ENCODE data around the gene PTOV1.

PTOV1 gene

DNA sequence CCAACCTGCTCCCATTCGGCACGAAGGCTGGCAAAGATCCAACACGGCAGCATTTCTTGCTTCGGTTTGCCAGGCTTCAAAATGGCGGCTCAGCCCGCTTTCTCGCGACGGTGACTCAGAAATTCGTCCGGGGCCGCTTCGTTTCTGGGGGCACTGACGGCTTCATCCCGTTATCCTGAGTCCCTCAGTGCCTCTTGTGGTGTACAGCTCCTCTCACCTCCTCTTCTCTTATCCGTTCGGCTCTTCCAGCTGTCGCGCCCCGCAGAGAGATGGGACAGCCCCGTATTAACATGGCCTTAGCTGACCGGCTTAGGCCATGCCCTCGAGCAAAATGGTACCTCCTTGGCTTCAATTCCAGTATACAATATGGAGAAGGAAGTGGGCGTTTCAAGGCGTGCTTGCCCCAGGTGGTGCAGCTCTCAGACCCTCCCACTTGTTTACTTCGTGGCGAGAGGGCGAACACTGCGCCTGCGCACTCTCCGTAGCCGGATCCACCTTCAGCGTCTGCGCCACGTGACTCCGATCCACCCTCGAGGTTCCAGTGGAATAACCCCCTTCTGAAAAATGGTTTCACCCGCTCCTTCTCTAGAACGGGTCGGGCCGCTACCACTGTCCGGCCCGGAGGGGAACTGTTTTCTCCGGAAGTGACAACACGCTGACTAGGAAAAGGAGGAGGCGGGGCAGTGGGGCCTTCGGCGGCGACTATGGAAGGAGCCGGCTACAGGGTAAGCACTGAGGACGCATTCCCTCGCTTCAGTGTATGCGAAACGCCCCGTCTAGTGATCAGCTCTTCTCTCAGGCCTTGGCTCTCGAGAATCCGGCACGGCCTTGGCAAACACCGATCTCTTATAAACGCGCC, 26.3 kb downstream of the PTOV1 start, which contains the start of the genes AKT1S1 and TBC1D17:
TSS of gene AKT1S1 (minus strand) at position 336 of the 859 bp plus-strand sequence. CDS start 4,060 bp downstream, outside the sequence.
TSS of gene TBC1D17 (plus strand) at position 683 of the 859 bp plus-strand sequence. CDS start at position 705, 22 bp downstream.
- DNase-seq: peak; percentile 99

DNA sequence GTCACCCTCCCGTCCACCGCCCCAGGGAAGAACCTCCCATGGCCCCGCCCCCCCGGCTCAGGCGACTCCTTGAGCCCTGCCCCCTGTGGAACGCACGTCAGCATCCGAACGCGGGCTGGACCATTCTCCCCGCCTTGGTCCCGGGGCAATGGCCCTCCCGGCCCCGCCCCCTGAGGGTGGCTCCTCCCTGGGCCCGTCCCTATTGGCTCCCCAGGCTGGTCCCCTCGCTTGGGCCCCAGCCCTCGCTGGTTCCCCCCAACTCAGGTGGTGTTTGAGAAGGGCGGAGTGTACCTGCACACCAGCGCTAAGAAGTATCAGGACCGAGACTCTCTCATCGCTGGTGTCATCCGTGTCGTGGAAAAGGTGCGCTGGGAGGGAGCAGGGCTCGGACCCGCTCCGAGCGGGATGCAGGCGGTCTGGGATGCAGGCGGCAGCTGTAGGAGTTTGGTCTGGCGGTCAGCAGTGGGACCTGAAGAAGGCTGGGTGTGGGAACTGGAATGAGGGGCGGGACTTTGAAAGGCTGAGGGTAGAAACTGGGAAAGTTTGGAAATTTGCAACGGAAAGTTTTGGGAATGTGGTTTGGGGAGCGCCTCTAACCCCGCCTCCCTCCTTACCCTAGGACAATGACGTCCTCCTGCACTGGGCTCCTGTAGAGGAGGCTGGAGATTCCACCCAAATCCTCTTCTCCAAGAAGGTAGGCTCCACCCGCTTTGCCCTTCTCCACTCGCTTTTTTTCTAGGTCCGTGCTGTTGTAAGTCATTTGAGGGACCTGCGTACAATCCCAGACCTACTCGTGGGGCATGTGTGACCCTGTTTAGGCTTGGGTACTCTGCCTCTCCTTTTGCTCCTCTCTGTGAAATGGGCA, 27.2 kb downstream of the PTOV1 start:
- DNase-seq: peak; percentile 84 to 85

DNA sequence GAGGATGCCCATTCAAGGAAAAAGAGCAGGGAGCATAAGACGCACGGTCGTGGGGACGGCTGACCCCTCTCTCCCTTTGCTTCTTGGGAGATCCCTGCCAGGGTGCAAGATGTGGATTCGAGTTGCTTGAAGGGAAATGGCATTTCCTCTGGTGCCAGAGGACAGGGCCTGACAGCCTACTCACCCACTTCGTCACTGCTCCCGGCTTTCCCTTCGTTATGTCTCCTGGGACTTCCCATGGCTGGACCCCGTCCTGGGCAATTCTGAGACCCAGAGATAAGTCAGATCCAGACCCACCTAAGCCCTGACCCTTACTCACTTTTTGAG, 27.7 kb downstream of the PTOV1 start:
- no peak for DNase-seq

DNA sequence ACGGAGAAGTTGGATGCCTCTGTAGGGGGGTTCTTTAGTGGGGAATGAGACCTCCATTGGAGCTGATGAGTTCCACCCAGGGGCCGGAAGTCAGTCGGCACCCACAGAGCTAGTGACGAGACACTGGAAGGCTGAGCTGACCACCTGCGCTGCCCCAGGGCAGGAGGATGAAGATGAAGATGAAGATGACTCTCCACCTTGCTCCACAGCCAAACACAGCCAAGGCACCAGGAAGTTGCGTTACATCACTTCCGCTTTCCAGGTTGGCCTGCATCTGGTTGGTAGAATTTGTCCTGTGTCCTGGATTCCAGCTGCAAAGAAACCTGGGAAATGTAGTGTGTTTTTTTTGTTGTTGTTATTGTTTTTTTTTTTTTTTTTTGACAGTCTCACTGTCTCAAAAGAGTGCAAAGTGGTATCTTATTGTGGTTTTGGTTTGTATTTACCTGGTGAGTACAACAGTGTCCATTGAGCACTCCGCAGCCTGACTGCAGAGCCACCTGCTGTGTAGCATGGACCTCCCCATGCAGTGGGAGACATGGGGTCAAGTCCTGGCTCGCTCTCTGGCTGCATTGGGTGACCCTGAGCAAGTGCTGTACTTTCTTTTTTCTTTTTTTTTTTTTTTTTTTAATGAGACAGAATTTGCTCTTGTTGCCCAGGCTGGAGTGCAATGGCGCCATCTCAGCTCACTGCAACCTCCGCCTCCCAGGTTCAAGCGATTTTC, 28.4 kb downstream of the PTOV1 start:
- DNase-seq: peak in 1 of 2 experiments; percentile 4

DNA sequence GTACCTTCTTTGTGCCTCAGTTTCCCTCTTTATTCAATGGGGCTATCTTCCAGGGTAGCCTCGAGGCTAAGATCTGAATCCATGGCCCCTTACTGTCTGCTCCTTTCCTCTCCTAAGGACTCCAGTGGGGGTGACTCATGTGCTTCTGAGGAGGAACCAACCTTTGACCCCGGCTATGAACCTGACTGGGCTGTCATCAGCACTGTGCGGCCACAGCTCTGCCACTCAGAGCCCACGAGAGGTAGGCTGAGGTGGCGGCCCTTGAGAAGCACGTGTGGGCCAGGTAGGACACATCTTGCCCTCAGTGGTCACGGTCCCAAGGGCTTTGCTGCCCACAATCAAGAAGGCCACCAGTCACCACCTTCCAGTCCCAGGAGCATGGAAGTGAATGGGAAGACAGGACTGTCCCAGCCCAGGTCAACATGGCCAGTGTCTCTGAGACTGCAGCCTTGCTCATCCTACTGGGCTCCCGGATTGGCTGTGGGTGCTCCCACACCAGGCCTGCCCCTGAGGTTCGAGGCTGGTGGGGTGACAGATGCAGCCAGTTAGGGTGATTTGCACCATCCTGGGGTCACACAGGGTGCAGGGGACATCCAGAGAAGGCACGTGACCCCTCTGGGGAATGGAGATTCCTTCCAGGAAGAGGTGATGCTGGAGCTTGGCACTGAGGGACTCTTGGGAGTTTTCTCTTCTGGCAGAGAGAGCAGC, 29.4 kb downstream of the PTOV1 start:
- no peak for DNase-seq

DNA sequence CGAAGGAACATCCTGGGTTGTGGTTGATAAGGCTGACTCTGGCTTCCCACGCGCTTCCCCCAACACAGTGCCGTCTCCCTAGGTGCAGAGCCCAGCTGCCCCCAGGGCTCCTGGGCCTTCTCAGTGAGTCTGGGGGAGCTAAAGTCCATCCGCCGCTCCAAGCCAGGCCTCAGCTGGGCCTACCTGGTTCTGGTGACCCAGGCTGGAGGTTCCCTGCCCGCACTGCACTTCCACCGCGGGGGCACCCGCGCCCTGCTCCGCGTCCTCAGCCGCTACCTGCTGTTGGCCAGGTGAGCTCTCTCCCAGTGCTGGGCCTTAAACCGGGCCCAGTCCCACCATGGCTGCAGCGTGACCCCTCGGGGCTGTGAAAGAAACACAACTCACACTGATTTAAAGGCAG, 30.2 kb downstream of the PTOV1 start:
- no peak for DNase-seq

DNA sequence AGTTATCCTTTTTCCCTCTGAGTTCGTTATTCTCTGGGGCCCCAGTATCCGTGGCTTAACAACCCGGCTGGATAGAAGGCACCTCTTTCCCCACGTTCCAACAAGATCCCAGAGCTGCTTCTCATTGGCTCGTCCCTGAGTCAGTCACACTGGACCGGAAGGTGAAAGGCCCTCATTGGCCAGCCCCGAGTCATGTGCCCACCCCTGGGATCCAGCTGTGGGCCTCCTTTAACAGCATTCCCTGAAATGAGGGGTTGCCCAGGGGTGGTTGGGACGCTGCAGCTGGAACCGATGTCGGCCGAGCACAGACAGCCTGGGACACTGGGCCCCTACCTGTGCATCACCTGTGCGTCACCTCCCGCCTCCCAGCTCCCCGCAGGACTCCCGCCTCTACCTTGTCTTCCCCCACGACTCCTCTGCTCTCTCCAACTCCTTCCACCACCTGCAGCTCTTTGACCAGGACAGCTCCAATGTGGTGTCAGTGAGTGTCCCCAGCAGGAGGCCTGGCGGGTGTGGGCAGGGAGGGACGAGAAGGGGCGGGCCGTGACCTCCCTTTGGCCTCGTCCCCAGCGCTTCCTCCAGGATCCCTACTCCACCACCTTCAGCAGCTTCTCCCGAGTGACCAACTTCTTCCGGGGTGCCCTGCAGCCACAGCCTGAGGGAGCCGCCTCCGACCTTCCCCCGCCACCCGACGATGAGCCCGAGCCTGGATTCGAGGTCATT, 30.9 kb downstream of the PTOV1 start:
- no peak for DNase-seq

DNA sequence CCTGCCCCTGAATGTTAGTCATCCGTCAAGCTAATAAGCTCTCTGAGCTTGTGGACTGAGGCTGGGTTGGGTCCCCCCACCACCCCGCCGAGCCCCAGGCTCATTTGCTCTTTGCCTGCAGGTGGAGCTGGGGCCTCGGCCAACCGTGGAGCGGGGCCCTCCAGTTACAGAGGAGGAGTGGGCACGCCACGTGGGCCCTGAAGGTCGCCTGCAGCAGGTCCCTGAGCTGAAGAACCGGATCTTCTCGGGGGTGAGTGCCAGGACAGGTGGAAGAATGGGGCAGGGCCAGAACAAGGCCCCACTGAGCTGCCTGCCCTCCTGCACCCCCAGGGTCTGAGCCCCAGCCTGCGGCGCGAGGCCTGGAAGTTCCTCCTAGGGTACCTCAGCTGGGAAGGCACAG, 31.7 kb downstream of the PTOV1 start:
- no peak for DNase-seq

DNA sequence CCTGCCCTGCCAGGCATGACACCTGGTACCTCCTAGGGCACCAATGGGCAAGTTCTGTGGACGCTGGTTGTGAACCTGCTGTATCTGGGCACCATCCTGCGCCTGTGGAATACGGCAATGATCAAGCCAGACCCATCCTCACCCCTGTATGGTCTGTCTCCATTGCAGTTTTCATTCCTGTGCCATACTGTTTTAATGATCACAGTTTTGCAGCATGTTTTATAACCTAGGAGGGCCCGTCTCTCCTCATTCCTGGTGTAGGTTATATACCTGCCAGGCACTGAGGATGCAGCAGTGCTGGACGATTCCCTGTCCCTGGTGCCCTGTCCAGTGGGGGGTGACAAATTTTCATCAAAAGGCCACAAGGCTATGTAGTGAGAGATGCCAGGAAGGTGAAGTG, 32.1 kb downstream of the PTOV1 start:
- DNase-seq: no peak

DNA sequence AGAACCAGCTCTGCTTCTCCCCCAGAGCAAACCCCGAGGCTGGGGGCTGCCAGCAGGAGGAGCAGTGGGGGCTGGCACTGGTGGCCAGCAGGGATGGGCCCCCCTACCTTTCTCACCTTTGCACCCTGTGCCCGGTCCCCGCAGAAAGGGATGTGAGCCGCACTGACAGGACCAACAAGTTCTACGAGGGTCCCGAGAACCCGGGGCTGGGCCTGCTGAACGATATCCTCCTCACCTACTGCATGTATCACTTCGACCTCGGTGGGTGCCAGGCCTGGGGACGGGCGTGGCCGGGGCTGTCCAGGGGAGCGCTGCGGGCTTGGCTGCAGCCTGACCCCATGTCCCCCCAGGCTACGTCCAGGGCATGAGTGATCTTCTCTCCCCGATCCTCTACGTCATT, 33.1 kb downstream of the PTOV1 start:
- no peak for DNase-seq

DNA sequence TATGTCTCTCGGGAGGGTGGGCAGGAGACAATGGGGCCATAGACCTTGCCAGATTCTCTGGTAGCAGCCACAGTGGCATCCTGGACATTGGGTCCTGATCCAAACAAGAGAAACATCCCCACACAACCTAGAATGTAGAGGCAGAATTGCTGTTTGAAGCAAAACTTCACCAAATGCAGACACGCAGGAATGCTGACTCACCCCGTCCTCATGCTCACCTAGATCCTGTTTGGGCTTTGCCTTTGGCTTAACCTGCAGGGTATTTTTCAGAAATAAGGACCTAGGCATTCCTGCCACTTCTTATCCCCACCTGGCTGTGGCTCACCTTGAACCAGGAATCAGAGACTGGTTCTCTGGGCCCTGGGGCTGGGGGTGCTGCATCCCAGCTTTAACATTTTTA, 33.8 kb downstream of the PTOV1 start:
- no peak for DNase-seq

DNA sequence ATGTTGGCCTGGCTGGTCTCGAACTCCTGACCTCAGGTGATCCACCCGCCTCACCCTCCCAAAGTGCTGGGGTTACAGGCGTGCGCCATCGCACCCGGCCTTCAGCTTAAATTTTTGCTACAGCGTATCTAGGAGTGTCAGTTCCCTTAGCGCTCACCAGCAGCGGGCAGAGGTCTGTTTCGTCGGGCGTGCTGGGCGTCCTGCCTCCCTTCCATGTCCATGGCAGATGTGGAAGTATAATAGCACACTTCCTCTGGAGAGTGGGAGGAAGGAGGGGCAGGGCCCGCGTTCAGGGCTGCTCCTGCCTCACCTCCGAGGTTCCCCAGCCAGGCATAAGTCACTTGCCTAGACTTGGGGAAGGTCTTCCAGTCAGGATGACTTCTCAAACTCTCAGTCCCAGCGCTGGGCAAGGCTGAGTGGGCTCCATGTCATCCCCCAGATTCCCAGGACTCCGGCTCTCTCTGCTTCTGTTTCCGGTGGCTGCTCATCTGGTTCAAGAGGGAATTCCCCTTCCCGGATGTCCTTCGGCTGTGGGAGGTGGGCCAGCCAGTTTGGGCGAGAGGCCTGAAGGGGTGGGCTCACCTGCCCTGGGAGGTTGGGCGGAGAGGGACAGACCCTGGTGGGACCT, 36.2 kb downstream of the PTOV1 start:
- no peak for DNase-seq

DNA sequence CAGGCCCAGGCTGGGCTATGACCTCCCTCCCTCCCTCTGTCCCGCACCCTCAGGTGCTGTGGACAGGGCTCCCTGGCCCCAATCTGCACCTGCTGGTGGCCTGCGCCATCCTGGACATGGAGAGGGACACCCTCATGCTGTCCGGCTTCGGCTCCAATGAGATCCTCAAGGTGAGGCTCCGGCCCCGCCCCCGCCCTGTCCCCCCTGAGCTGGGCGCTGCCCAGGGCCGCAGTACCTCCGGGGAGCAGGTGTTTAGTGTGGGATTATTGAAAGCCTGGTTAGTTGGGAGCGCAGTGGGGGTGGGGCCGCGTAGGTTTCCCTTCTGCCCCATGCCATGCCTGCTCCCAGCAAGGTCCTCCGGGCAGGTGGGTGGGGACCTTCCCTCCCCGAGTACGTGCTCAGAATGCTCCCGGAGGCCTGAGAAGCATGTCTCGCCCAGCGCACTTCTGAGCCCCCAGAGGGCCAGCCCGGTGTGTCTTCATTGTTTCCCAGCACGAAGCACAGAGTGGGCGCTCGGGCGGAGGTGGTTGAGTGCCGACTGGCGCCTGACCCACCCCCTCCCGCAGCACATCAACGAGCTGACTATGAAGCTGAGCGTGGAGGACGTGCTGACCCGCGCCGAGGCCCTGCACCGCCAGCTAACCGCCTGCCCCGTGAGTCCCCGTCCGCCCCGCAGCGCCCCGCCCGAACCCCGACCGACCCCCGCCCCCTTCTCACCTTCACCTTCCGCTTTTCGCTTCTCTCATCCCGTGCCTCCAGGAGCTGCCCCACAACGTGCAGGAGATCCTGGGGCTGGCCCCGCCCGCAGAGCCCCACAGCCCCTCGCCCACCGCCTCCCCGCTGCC, 36.9 kb downstream of the PTOV1 start:
- no peak for DNase-seq

DNA sequence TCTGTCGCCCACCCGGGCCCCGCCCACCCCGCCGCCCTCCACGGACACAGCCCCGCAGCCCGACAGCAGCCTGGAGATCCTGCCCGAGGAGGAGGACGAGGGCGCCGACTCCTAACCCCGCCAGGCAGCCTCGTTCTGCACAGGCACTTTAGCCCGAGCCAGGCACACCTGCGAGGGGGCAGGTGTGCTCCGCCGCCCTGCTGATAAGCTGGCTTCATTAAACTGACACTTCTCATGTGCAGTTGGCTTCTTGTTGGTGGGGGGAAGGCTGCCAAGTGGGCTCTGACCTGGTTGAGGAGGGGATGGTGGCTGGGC, 37.5 kb downstream of the PTOV1 start:
- DNase-seq: no peak

DNA sequence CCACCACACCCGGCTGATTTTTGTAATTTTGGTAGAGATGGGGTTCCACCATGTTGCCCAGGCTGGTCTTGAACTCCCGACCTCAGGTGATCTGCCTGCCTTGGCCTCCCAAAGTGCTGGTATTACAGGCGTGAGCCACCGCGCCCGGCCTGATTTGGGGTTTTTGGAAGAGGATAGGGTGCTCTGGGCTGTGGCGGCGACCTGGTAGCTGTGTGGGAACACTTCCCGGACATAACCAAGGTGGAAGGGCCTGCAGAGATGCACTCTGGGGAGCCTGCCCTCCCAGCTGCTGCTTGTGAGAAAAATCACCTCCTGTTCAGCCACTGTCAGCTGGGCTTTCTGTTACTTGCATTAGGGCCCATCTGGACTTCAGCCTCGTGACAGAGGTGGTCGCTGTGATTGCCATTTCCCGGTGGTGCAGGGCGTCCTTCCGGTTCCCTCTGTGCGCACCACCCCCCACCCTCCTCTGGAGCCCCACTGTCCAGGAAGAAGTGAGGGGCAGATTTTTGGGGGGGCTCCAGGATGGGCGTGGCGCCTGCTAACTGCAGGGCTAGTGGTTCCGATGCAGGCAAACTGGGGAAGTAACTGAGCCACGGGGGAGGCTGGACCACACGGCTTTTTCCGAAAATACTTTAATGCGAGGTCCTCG, 38.2 kb downstream of the PTOV1 start:
- no peak for DNase-seq

DNA sequence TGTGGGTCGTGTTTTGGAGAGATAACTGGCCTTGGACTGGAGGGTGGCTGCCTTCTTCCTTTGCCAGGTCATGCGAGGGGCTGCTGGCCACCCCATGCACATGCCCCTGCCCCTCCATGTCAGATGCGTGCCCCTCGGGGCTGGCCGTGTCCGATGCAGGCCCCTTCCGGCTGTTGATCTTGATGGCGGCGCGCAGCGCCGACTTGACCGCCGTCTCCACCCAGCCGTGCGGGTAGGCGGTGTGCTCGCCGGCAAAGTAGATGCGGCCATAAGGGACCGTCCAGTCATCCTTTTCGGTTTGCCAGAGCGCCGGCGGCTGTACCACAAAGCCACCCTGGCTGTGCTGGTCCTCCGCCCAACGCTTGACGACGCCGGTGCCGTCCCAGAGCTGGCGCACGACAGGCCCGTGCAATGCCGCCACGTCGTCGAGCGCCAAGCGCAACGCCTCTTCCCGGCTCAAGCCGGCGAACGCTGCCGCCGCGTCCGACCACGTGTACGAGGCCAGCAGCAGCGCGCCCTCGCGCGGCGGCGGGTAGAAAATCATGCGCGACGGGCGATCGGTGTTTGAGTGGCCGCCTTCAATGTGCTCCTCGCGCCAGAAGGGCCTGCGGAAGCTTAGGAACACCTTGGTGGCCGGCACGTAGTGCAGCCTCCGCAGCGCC, 38.9 kb downstream of the PTOV1 start:
- no peak for DNase-seq

DNA sequence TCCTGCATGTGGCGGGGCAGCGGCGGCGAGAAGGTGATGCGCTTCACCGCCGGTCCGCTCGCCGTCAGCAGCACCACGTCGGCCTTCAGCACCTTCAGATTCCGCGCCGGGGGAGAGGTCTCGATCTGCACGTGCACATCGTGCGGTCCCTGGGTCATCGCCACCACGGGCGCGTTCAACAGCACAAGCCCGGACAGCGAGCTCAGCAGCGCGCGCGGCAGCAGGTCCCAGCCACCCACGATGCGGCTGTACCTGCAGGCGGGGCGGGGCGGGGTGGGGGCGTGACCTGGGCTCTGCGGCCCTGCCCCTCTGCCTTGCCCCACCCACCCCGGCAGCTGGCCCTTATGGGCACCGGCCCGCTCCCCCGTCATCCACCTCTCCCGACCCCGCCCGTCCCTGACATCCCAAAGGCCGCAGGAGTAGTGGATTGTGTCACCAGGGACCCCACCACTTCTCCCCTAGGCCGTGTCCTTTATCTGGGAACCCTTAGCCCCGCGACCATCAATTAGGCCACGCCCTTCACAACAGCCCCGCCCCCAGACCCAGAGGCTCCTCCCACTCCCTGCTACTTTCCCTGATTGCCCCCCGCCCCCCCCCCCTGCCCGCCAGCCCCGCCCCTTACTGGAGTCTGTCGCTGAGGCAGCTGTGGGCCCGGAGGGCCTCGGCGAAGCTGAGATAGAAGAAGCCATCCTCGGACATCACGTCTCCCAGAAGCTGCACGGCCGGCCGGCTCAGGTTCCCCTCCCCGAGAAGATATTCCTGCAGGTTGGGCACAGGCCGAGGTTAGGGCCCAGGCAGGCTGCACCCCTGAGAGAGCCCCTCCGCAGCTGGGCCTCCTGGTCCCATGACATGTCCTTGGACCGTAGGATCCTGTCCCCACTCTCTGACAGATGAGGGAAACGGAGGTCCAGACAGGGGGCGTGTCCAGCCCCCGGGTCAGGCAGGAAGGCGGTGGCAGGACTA, 39.7 kb downstream of the PTOV1 start:
- no peak for DNase-seq

DNA sequence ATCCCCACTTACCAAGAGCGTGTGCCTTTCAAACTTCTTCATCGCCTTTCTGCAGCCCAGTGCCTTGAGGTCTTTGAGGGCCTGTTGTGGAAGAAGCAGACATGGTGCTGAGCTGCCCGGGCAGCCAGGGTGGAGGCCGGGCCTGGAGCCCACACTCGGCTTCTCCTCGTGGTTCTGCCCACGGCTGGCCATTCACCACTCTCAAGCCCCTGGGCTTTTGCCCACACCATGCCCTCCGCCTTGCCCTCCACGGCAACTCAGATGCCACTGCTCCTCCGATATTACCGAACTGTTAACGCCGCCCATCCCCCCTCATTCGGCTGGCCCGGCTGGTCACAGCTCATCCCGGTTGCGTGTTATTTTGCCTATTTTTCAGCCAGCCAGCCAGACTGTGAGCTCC, 40.4 kb downstream of the PTOV1 start:
- no peak for DNase-seq

Measured in AML-193 (cell line).